Fibroblast of lung (primary cell): Measurements from ENCODE around the gene MAGED2. TPM values are rescaled to one million over a fixed set of nuclear protein-coding genes. Genes with fewer than 3 reads are reported as not detected.
"Not testable (repeated sequence)": the region's sequence is repeated elsewhere in the genome, so short reads cannot be mapped to it uniquely, and the experiment has no call there.

Source experiments
- DNase-seq, 2 donors: peaks; one replicate each; pipeline versions ENCODE4 v3.0.0 to v3.0.0-alpha.2; 2010; ENCODE audit warnings: low read depth in 2 of 2
- H2AFZ ChIP-seq: 2 replicates; pipeline ENCODE4 v1.5.1; 2012; ENCODE audit warnings: low read length, control low read depth, inconsistent platforms
- H3K27ac ChIP-seq: 2 replicates; pipeline ENCODE4 v1.5.1; 2011; ENCODE audit warnings: low read length, control low read depth; ENCODE audit not compliant: insufficient read depth
- H3K27me3 ChIP-seq: 2 replicates; pipeline ENCODE4 v1.5.1; 2011; ENCODE audit warnings: mild to moderate bottlenecking, low read length; ENCODE audit not compliant: control insufficient read depth, insufficient read depth
- H3K36me3 ChIP-seq: 2 replicates; pipeline ENCODE4 v1.5.1; 2011; ENCODE audit warnings: low read length; ENCODE audit not compliant: control insufficient read depth, insufficient read depth
- H3K4me1 ChIP-seq: 2 replicates; pipeline ENCODE4 v1.5.1; 2011; ENCODE audit warnings: low read length; ENCODE audit not compliant: control insufficient read depth, insufficient read depth; ENCODE audit errors: extremely low read depth
- H3K4me2 ChIP-seq: 2 replicates; pipeline ENCODE4 v1.5.1; 2011; ENCODE audit warnings: low read length, control low read depth; ENCODE audit not compliant: insufficient read depth; ENCODE audit errors: extremely low read depth
- H3K4me3 ChIP-seq, 4 experiments: fragments of 200-600 bp in 1 of 4; sonication (generic) in 1 of 4; replicated peaks in 1 of 4; 2 replicates each; pipeline ENCODE4 v1.5.1; 2011 to 2016; ENCODE audit warnings: low read length in 4 of 4, low read depth in 3 of 4, mild to moderate bottlenecking in 3 of 4, control low read depth in 2 of 4, inconsistent platforms in 1 of 4, mixed read lengths in 1 of 4; ENCODE audit not compliant: insufficient read depth in 1 of 4; ENCODE audit errors: control extremely low read depth in 1 of 4
- H3K79me2 ChIP-seq: 2 replicates; pipeline ENCODE4 v1.5.1; 2012; ENCODE audit warnings: mild to moderate bottlenecking, low read length, inconsistent platforms; ENCODE audit not compliant: control insufficient read depth, insufficient read depth
- H3K9ac ChIP-seq: 2 replicates; pipeline ENCODE4 v1.5.1; 2011; ENCODE audit warnings: mild to moderate bottlenecking, low read length, control low read depth; ENCODE audit not compliant: insufficient read depth
- H3K9me3 ChIP-seq: 2 replicates; pipeline ENCODE4 v1.5.1; 2012; ENCODE audit warnings: low read depth, low read length; ENCODE audit not compliant: control insufficient read depth, insufficient read depth
- H4K20me1 ChIP-seq: 2 replicates; pipeline ENCODE4 v1.5.1; 2011; ENCODE audit warnings: low read length; ENCODE audit not compliant: control insufficient read depth, insufficient read depth; ENCODE audit errors: extremely low read depth
- CTCF ChIP-seq, 2 donors: IDR thresholded peaks in 1 of 2; conservative IDR thresholded peaks in 1 of 2; 1 replicate in 1 of 2; 2 replicates in 1 of 2; pipeline ENCODE4 v1.5.1; 2011 to 2012; ENCODE audit warnings: low read length in 2 of 2, control low read depth in 1 of 2, inconsistent platforms in 1 of 2, low read depth in 1 of 2, mild to moderate bottlenecking in 1 of 2
- EZH2 ChIP-seq: IDR thresholded peaks from 2 replicates; pipeline ENCODE4 v1.5.1; 2012; ENCODE audit warnings: low read length, control low read depth, mild to moderate bottlenecking; ENCODE audit errors: missing control alignments
- polyA minus RNA-seq: library from RNA; depleted of rRNA, polyadenylated mRNA; stranded (reverse); fragments of >200 nt; gene quantifications from 2 replicates; pipeline ENCODE4 v1.2.3, GENCODE V29; 2011; ENCODE audit warnings: low replicate concordance
- polyA plus RNA-seq, 2 donors: library from polyadenylated mRNA; depleted of rRNA in 1 of 2; stranded (reverse) in 1 of 2; unstranded in 1 of 2; fragments of >200 nt; gene quantifications; 2 replicates each; pipeline ENCODE4 v1.2.1, GENCODE V29; 2011 to 2012; ENCODE audit warnings: missing spikeins in 1 of 2
- total RNA-seq: library from RNA; depleted of rRNA; stranded (reverse); fragments of >200 nt; gene quantifications from 2 replicates; pipeline ENCODE4 v1.2.1, GENCODE V29; 2014

MAGED2 gene
- 148 and 177 TPM in 2 replicates for total RNA-seq
- polyA plus RNA-seq: 205 and 312 TPM in 2 replicates
- 198 and 307 TPM in 2 replicates for polyA plus RNA-seq (2012)
- polyA minus RNA-seq: 92.9 and 136 TPM in 2 replicates

GRCh38 chrX:54807524-54808108 lies at the start of gene MAGED2:
TSS of gene MAGED2 (plus strand) at chrX:54807745. CDS start at chrX:54809332, 1,587 bp downstream.
- peak; percentile 34 to 39 for DNase-seq
- peak within 1 kb of the TSS; percentile 85 for H3K4me2 ChIP-seq
- no peak for TF ChIP-seq EZH2
- no peak for TF ChIP-seq CTCF (conservative IDR thresholded peaks at IDR 0.05 in 1 of 2, IDR thresholded peaks at IDR 0.05 in 1 of 2; ENCODE audit: low read depth in 1 of 2, low read length in 2 of 2)
- no peaks in the 10 kb centered on the region for H3K9me3 ChIP-seq
- peaks cover 23% of the 10 kb centered on the region for H3K79me2 ChIP-seq
- peak within 1 kb of the TSS; percentile 47 for H3K27ac ChIP-seq
- H4K20me1 ChIP-seq: no peaks in the 10 kb centered on the region
- peak within 1 kb of the TSS; percentile 69 to 76 (median 70) for H3K4me3 ChIP-seq
- peak within 1 kb of the TSS; percentile 55 for H3K9ac ChIP-seq
- H3K27me3 ChIP-seq: peaks cover 3% of the 10 kb centered on the region
- H2AFZ ChIP-seq: peak within 1 kb of the TSS; percentile 43
- no peaks in the 10 kb centered on the region for H3K4me1 ChIP-seq
- H3K36me3 ChIP-seq: peaks cover 1% of the 10 kb centered on the region

- Histone ChIP-seq H3K4me3 (no peak overlapping the region), H2AFZ (no peak overlapping the region), H3K4me1 (no peaks in the 10 kb centered on the region), H3K27me3 (no peaks in the 10 kb centered on the region), H3K79me2 (no peaks in the 10 kb centered on the region), H4K20me1 (no peaks in the 10 kb centered on the region), H3K36me3 (no peaks in the 10 kb centered on the region), H3K4me2 (no peak overlapping the region), H3K27ac (no peak overlapping the region), H3K9me3 (no peaks in the 10 kb centered on the region), H3K9ac (no peak overlapping the region)
- TF ChIP-seq EZH2 (no peak), CTCF (conservative IDR thresholded peaks at IDR 0.05 in 1 of 2, IDR thresholded peaks at IDR 0.05 in 1 of 2; ENCODE audit: low read depth in 1 of 2, low read length in 2 of 2) (no peak)
- no peak for DNase-seq
These were observed 49.2 kb upstream of the MAGED2 start for GRCh38 chrX:54758114-54759055.

- H3K79me2 ChIP-seq, H3K4me1 ChIP-seq, H3K4me2 ChIP-seq, H3K4me3 ChIP-seq, H3K9me3 ChIP-seq, H4K20me1 ChIP-seq, H3K27ac ChIP-seq, H3K27me3 ChIP-seq, H3K9ac ChIP-seq, H2AFZ ChIP-seq, H3K36me3 ChIP-seq: not testable (repeated sequence)
- peak in 1 of 2 donors; percentile 26 for DNase-seq
These were observed 33.0 kb upstream of the MAGED2 start for GRCh38 chrX:54774391-54775094.
